Liver (tissue), 9 donors: ENCODE data around the gene NFIA. TPM values are rescaled to one million over a fixed set of nuclear protein-coding genes. Genes with fewer than 3 reads are reported as not detected.
A peak's percentile ranks its signal among the peaks of the same experiment; 100 is the strongest.

Source experiments
- DNase-seq: peaks from one replicate; pipeline ENCODE4 v3.0.0-alpha.2; 2017; ENCODE audit warnings: low spot score
- H3K27ac ChIP-seq, 2 donors: one replicate each; pipeline ENCODE4 v1.7.0; 2013; ENCODE audit warnings: inconsistent platforms in 2 of 2, low read length in 2 of 2, control low read depth in 1 of 2, low read depth in 1 of 2, mild to moderate bottlenecking in 1 of 2
- H3K27me3 ChIP-seq, 4 donors: one replicate each; pipeline versions ENCODE4 v1.6.1 to v1.7.0; 2013; ENCODE audit warnings: low read length in 3 of 4, inconsistent platforms in 1 of 4, mild to moderate bottlenecking in 1 of 4, moderate library complexity in 1 of 4; ENCODE audit not compliant: control insufficient read depth in 4 of 4, insufficient read depth in 4 of 4
- H3K36me3 ChIP-seq, 4 donors: one replicate each; pipeline versions ENCODE4 v1.6.1 to v1.7.0; 2013; ENCODE audit warnings: low read length in 3 of 4, mild to moderate bottlenecking in 3 of 4, low read depth in 1 of 4, moderate library complexity in 1 of 4; ENCODE audit not compliant: control insufficient read depth in 4 of 4, insufficient read depth in 3 of 4
- H3K4me1 ChIP-seq, 4 donors: one replicate each; pipeline versions ENCODE4 v1.6.1 to v1.7.0; 2013; ENCODE audit warnings: low read length in 3 of 4, mild to moderate bottlenecking in 3 of 4, moderate library complexity in 1 of 4; ENCODE audit not compliant: control insufficient read depth in 4 of 4, insufficient read depth in 4 of 4
- H3K4me3 ChIP-seq, 3 donors: one replicate each; pipeline versions ENCODE4 v1.6.1 to v1.7.0; 2013; ENCODE audit warnings: low read length in 3 of 3, control low read depth in 1 of 3, low read depth in 1 of 3, mild to moderate bottlenecking in 1 of 3
- H3K9ac ChIP-seq, 2 donors: one replicate each; pipeline ENCODE4 v1.7.0; 2013; ENCODE audit warnings: low read length in 2 of 2, mild to moderate bottlenecking in 2 of 2, moderate library complexity in 2 of 2, control low read depth in 1 of 2, low read depth in 1 of 2
- H3K9me3 ChIP-seq, 4 donors: one replicate each; pipeline versions ENCODE4 v1.6.1 to v1.7.0; 2013; ENCODE audit warnings: low read length in 3 of 4; ENCODE audit not compliant: control insufficient read depth in 4 of 4
- ATF3 ChIP-seq: IDR thresholded peaks from 2 replicates; pipeline ENCODE4 v1.6.1; 2016; ENCODE audit warnings: antibody characterized with exemption
- CTCF ChIP-seq: fragments of 150-350 bp; IDR thresholded peaks from 2 replicates; pipeline ENCODE4 v1.5.1; 2017; ENCODE audit warnings: improper control_type of control experiment, low read depth, low read length; ENCODE audit not compliant: missing input control
- FOXA1 ChIP-seq: IDR thresholded peaks from 2 replicates; pipeline ENCODE4 v1.6.1; 2016; ENCODE audit warnings: antibody characterized with exemption
- FOXA2 ChIP-seq: IDR thresholded peaks from 2 replicates; pipeline ENCODE4 v1.6.1; 2016; ENCODE audit warnings: antibody characterized with exemption
- GABPA ChIP-seq, 2 donors: IDR thresholded peaks in 1 of 2; conservative IDR thresholded peaks in 1 of 2; 2 replicates each; pipeline ENCODE4 v1.6.1; 2016; ENCODE audit warnings: antibody characterized with exemption in 2 of 2, mild to moderate bottlenecking in 1 of 2, moderate library complexity in 1 of 2
- JUND ChIP-seq, 2 donors: IDR thresholded peaks; 2 replicates each; pipeline ENCODE4 v1.6.1; 2016; ENCODE audit warnings: antibody characterized with exemption in 2 of 2
- REST ChIP-seq: IDR thresholded peaks from 2 replicates; pipeline ENCODE4 v1.6.1; 2016; ENCODE audit warnings: antibody characterized with exemption, mild to moderate bottlenecking
- RXRA ChIP-seq, 2 donors: IDR thresholded peaks; 2 replicates each; pipeline ENCODE4 v1.6.1; 2017 to 2018; ENCODE audit warnings: antibody characterized with exemption in 2 of 2, mild to moderate bottlenecking in 1 of 2
- YY1 ChIP-seq: IDR thresholded peaks from 2 replicates; pipeline ENCODE4 v1.6.1; 2016; ENCODE audit warnings: antibody characterized with exemption, mild to moderate bottlenecking
- ZBTB33 ChIP-seq: IDR thresholded peaks from 2 replicates; pipeline ENCODE4 v1.6.1; 2016; ENCODE audit warnings: antibody characterized with exemption
- WGBS: extraction: QIAGEN DNeasy Blood & Tissue Kit; methylation state at CpG from one replicate; pipeline ENCODE4 v1.1.7; 2013; 5-methylcytosine and 5-hydroxymethylcytosine counted together
- polyA plus RNA-seq, 2 donors: library from polyadenylated mRNA; stranded (reverse) in 1 of 2; unstranded in 1 of 2; fragments of 200-250 nt in 1 of 2; fragments of >200 nt in 1 of 2; fragmentation: Nextera tagmentation in 1 of 2; extraction: Ambion mirVana in 1 of 2; gene quantifications; one replicate each; pipeline versions ENCODE4 v1.2.1 to v1.2.3, GENCODE V29; 2013 to 2015
- total RNA-seq, 2 donors: library from RNA; depleted of rRNA; stranded (reverse); fragments of >200 nt; gene quantifications; one replicate each; pipeline ENCODE4 v1.2.3, GENCODE V29; 2014
- donor health status: healthy.
- donor health status: healthy.
- donor health status: healthy.
- donor health status: healthy.
- donor health status: healthy.

Gene NFIA
- total and polyA plus RNA-seq, 4 donors = 6.8 to 53.7 (median 22.2) TPM

GRCh38 chr1:61238359-61238665, 156.0 kb downstream of the NFIA start (continued):
- no peak for TF ChIP-seq REST
- no peak for TF ChIP-seq YY1

GRCh38 chr1:61240878-61241277, 158.5 kb downstream of the NFIA start:
- H3K9ac ChIP-seq = no peak overlapping the region
- no peaks in the 10 kb centered on the region for H3K9me3 ChIP-seq
- WGBS = 87% methylated on average over 3 of the region's 3 CpGs
- TF ChIP-seq GABPA (IDR thresholded peaks at IDR 0.05 in 1 of 2, conservative IDR thresholded peaks at IDR 0.05 in 1 of 2) (no peak), JUND (IDR thresholded peaks at IDR 0.05) (no peak)
- H3K27me3 ChIP-seq = no peaks in the 10 kb centered on the region
- no peak for DNase-seq
- H3K4me1 ChIP-seq = peaks cover 0 to 28% (median 5%) of the 10 kb centered on the region in 4 donors
- no peak overlapping the region for H3K4me3 ChIP-seq
- H3K27ac ChIP-seq = no peak overlapping the region
- H3K36me3 ChIP-seq = peaks cover 0 to 2% (median 0%) of the 10 kb centered on the region in 4 donors

- 14% methylated on average over 4 of the region's 4 CpGs for WGBS
- TF ChIP-seq ATF3 (no peak), FOXA2 (no peak), CTCF (no peak), YY1 (peak; percentile 99), JUND (IDR thresholded peaks at IDR 0.05) (no peak), ZBTB33 (no peak), RXRA (IDR thresholded peaks at IDR 0.05) (no peak), FOXA1 (no peak)
- peak overlapping the region in 1 of 2 donors; percentile 50 for H3K27ac ChIP-seq
These were observed 159.1 kb downstream of the NFIA start for GRCh38 chr1:61241411-61241838.

More at GRCh38 chr1:61241411-61241838, 159.1 kb downstream of the NFIA start:
- H3K4me3 ChIP-seq = peak overlapping the region in 1 of 3 donors; percentile 32
- no peaks in the 10 kb centered on the region for H3K27me3 ChIP-seq
- peaks cover 0 to 24% (median 5%) of the 10 kb centered on the region in 4 donors for H3K4me1 ChIP-seq
- no peaks in the 10 kb centered on the region for H3K9me3 ChIP-seq
- no peak for DNase-seq
- H3K36me3 ChIP-seq = peaks cover 0 to 2% (median 0%) of the 10 kb centered on the region in 4 donors
- H3K9ac ChIP-seq = no peak overlapping the region
